CD4-positive, alpha-beta T cell (primary cell): ENCODE measurements around the gene YPEL1. TPM values are rescaled to one million over a fixed set of nuclear protein-coding genes. Genes with fewer than 3 reads are reported as not detected.

ENCODE experiments used
- ATAC-seq: fragments of 200-7000 bp; cut with Tn5 transposase; one replicate; pipeline ENCODE4 v1.10.0; 2022; ENCODE audit warnings: mild to moderate bottlenecking; ENCODE audit not compliant: poor library complexity
- CTCF ChIA-PET: fragments of 350-600 bp; sonication (Branson Sonifier 250); formaldehyde crosslinking; loops from one replicate; lab custom pipeline; 2021; ENCODE audit warnings: antibody characterized with exemption, inconsistent platforms; lab: Charles Lee
- POLR2A ChIA-PET: fragments of 350-600 bp; sonication (Branson Sonifier 250); formaldehyde crosslinking; loops from one replicate; lab custom pipeline; 2021; ENCODE audit warnings: antibody characterized with exemption, inconsistent platforms; lab: Charles Lee
- DNase-seq, 14 experiments: peaks; one replicate each; pipeline ENCODE4 v3.0.0-alpha.2; 2013 to 2020; ENCODE audit warnings: mixed read lengths in 2 of 14
- H3K27ac ChIP-seq, 2 donors: one replicate each; pipeline versions ENCODE4 v1.5.1 to v1.7.0; 2013; ENCODE audit warnings: low read length in 2 of 2, low read depth in 1 of 2, mild to moderate bottlenecking in 1 of 2
- H3K27me3 ChIP-seq, 2 experiments: 1 replicate in 1 of 2; 2 replicates in 1 of 2; pipeline versions ENCODE4 v1.6.1 to v1.7.0; 2013; ENCODE audit warnings: low read length in 2 of 2, control low read depth in 1 of 2, mild to moderate bottlenecking in 1 of 2, moderate library complexity in 1 of 2; ENCODE audit not compliant: insufficient read depth in 2 of 2, control insufficient read depth in 1 of 2
- H3K36me3 ChIP-seq: one replicate; pipeline ENCODE4 v1.6.1; 2013; ENCODE audit warnings: low read length, control low read depth; ENCODE audit not compliant: insufficient read depth
- H3K4me1 ChIP-seq: one replicate; pipeline ENCODE4 v1.6.1; 2013; ENCODE audit warnings: low read length, control low read depth; ENCODE audit not compliant: insufficient read depth
- H3K4me3 ChIP-seq: one replicate; pipeline ENCODE4 v1.5.1; 2013; ENCODE audit warnings: mild to moderate bottlenecking, low read length, moderate library complexity
- H3K9me3 ChIP-seq, 2 experiments: 1 replicate in 1 of 2; 2 replicates in 1 of 2; pipeline versions ENCODE4 v1.6.1 to v1.7.0; 2013; ENCODE audit warnings: low read length in 2 of 2, mild to moderate bottlenecking in 2 of 2, control low read depth in 1 of 2, moderate library complexity in 1 of 2; ENCODE audit not compliant: control insufficient read depth in 1 of 2, insufficient read depth in 1 of 2
- H3K27ac Mint-ChIP-seq: one replicate; pipeline ENCODE4 v1.8.0; 2020; ENCODE audit warnings: mixed read lengths
- H3K27me3 Mint-ChIP-seq: one replicate; pipeline ENCODE4 v1.8.0; 2021; ENCODE audit warnings: mixed read lengths
- H3K36me3 Mint-ChIP-seq: one replicate; pipeline ENCODE4 v1.8.0; 2021; ENCODE audit warnings: low read depth, mixed read lengths
- H3K4me1 Mint-ChIP-seq: one replicate; pipeline ENCODE4 v1.8.0; 2021; ENCODE audit warnings: low read depth, mixed read lengths
- H3K4me3 Mint-ChIP-seq: one replicate; pipeline ENCODE4 v1.8.0; 2020; ENCODE audit warnings: mild to moderate bottlenecking, mixed read lengths
- H3K9me3 Mint-ChIP-seq: one replicate; pipeline ENCODE4 v1.8.0; 2020; ENCODE audit warnings: mixed read lengths
- CTCF ChIP-seq: fragments of 200-600 bp; IDR thresholded peaks from one replicate; pipeline ENCODE4 v1.8.0; 2022; ENCODE audit warnings: antibody characterized with exemption, mild to moderate bottlenecking
- intact Hi-C, 2 experiments: fragments of 100-400 bp; cut with DNase I in 1 of 2; cut with micrococcal nuclease in 1 of 2; formaldehyde crosslinking; loops; one replicate each; pipeline versions ENCODE4 v1.15.1 to v1.9.0; 2023 to 2025; cut with DNase I, micrococcal nuclease
- total RNA-seq, 174 experiments: library from RNA in 2 of 174; stranded (reverse) in 2 of 174; gene quantifications; one replicate each; pipeline ENCODE4 v1.2.3 and lab custom pipeline; 2021 to 2026

YPEL1 gene
- total RNA-seq, 2 experiments from 2014 or later, result 2.3 to 2.6 TPM

GRCh38 chr22:21665047-21665851, 70.3 kb downstream of the YPEL1 start:
- Mint-ChIP-seq H3K27me3 (no peaks in the 10 kb centered on the region), H3K4me1 (peaks cover 32% of the 10 kb centered on the region), H3K9me3 (no peaks in the 10 kb centered on the region), H3K36me3 (peaks cover 19% of the 10 kb centered on the region), H3K27ac (peak overlapping the region; percentile 92), H3K4me3 (peak overlapping the region; percentile 99)
- ATAC-seq, result no peak
- Histone ChIP-seq H3K27me3 (no peaks in the 10 kb centered on the region), H3K4me1 (peaks cover 30% of the 10 kb centered on the region), H3K4me3 (peak overlapping the region; percentile 95), H3K9me3 (no peaks in the 10 kb centered on the region), H3K27ac (peak overlapping the region; percentile 88 to 93), H3K36me3 (peaks cover 7% of the 10 kb centered on the region)
- POLR2A ChIA-PET, result interaction anchor here (0.9 to 1.5 kb wide), 4 partner anchors 18 to 36 kb away, joined by 3 to 14 read pairs (median 4); partner anchors contain the start of genes CCDC116, SDF2L1 and YDJC
- TF ChIP-seq CTCF, result no peak
- CTCF ChIA-PET, result interaction anchor here (0.9 to 1.2 kb wide), 3 partner anchors 18 to 287 kb away, joined by 3 to 4 read pairs (median 3); partner anchors contain the start of genes PPM1F and SDF2L1
- peak in 1 of 14 experiments; percentile 32 for DNase-seq
- intact Hi-C loops, result loop anchor here in 1 of 2 experiments (1.0 kb wide), 2 partner anchors 8 to 36 kb away; no protein-coding TSS in a partner anchor

- H3K4me3 Mint-ChIP-seq, result peak overlapping the region; percentile 82
- TF ChIP-seq CTCF, result no peak
- no peak for DNase-seq
- CTCF ChIA-PET, result no interaction called here
- Histone ChIP-seq H3K9me3 (no peaks in the 10 kb centered on the region), H3K4me3 (no peak overlapping the region), H3K4me1 (peaks cover 27% of the 10 kb centered on the region), H3K36me3 (no peaks in the 10 kb centered on the region), H3K27ac (no peak overlapping the region), H3K27me3 (no peaks in the 10 kb centered on the region)
- H3K36me3 Mint-ChIP-seq, result peaks cover 7% of the 10 kb centered on the region
- no peak for ATAC-seq
- POLR2A ChIA-PET, result no interaction called here
- no peaks in the 10 kb centered on the region for H3K9me3 Mint-ChIP-seq
- peaks cover 27% of the 10 kb centered on the region for H3K4me1 Mint-ChIP-seq
- intact Hi-C loops, result no loop called here
- no peaks in the 10 kb centered on the region for H3K27me3 Mint-ChIP-seq
- peak overlapping the region; percentile 37 for H3K27ac Mint-ChIP-seq
Measured at GRCh38 chr22:21663738-21664137, 71.9 kb downstream of the YPEL1 start.

GRCh38 chr22:21661991-21662390, 73.6 kb downstream of the YPEL1 start:
- Histone ChIP-seq H3K27me3 (no peaks in the 10 kb centered on the region), H3K4me1 (peaks cover 28% of the 10 kb centered on the region), H3K9me3 (no peaks in the 10 kb centered on the region), H3K4me3 (no peak overlapping the region), H3K27ac (no peak overlapping the region), H3K36me3 (no peaks in the 10 kb centered on the region)
- POLR2A ChIA-PET, result no interaction called here
- peak overlapping the region; percentile 25 for H3K4me3 Mint-ChIP-seq
- intact Hi-C loops, result no loop called here
- peaks cover 7% of the 10 kb centered on the region for H3K36me3 Mint-ChIP-seq
- H3K27me3 Mint-ChIP-seq, result no peaks in the 10 kb centered on the region
- peaks cover 20% of the 10 kb centered on the region for H3K4me1 Mint-ChIP-seq
- DNase-seq (no peak), ATAC-seq (no peak)
- no peak for TF ChIP-seq CTCF
- H3K27ac Mint-ChIP-seq, result no peak overlapping the region
- CTCF ChIA-PET, result no interaction called here
- no peaks in the 10 kb centered on the region for H3K9me3 Mint-ChIP-seq
